HepG2 (cell line): Measurements from ENCODE around the gene RNPS1. TPM values are rescaled to one million over a fixed set of nuclear protein-coding genes. Genes with fewer than 3 reads are reported as not detected.

ENCODE experiments used
- HMGXB4 ChIP-seq, 2 experiments: sonication (generic) in 1 of 2; formaldehyde crosslinking in 1 of 2; IDR thresholded peaks; 2 replicates each; pipeline versions ENCODE4 v1.4.0 to v1.6.1; 2018 to 2020; ENCODE audit warnings: missing genetic modification reagents in 2 of 2, borderline replicate concordance in 1 of 2, low read depth in 1 of 2, mild to moderate bottlenecking in 1 of 2, missing biosample characterization in 1 of 2
- PATZ1 ChIP-seq: sonication (generic); formaldehyde crosslinking; IDR thresholded peaks from 2 replicates; pipeline ENCODE4 v1.4.0; 2020; ENCODE audit warnings: missing genetic modification reagents
- PCBP2 ChIP-seq: fragments of 200-400 bp; formaldehyde crosslinking; optimal IDR thresholded peaks from 2 replicates; pipeline ENCODE3; 2018; ENCODE audit warnings: low read length, low read depth; ENCODE audit not compliant: poor library complexity, severe bottlenecking
- REST ChIP-seq, 2 experiments: IDR thresholded peaks; 2 replicates each; pipeline ENCODE4 v1.6.1; 2011 to 2012; ENCODE audit warnings: low read length in 2 of 2, borderline replicate concordance in 1 of 2, low read depth in 1 of 2, mild to moderate bottlenecking in 1 of 2, moderate library complexity in 1 of 2
- RFXAP ChIP-seq: sonication (generic); formaldehyde crosslinking; IDR thresholded peaks from 2 replicates; pipeline ENCODE4 v1.4.0; 2020; ENCODE audit warnings: missing genetic modification reagents, borderline replicate concordance
- STAG1 ChIP-seq: sonication (generic); formaldehyde crosslinking; IDR thresholded peaks from 2 replicates; pipeline ENCODE4 v1.4.0; 2020; ENCODE audit warnings: missing genetic modification reagents
- TFDP1 ChIP-seq: IDR thresholded peaks from 2 replicates; pipeline ENCODE4 v1.6.1; 2016; ENCODE audit warnings: missing compliant biosample characterization, missing genetic modification reagents, borderline replicate concordance
- YEATS2 ChIP-seq: sonication (generic); formaldehyde crosslinking; IDR thresholded peaks from 2 replicates; pipeline ENCODE4 v1.4.0; 2020; ENCODE audit warnings: missing genetic modification reagents, borderline replicate concordance
- ZBTB7A ChIP-seq: sonication (generic); formaldehyde crosslinking; IDR thresholded peaks from 2 replicates; pipeline ENCODE4 v1.8.0; 2022; ENCODE audit warnings: mild to moderate bottlenecking, missing genetic modification reagents
- ZMYM2 ChIP-seq: sonication (generic); formaldehyde crosslinking; IDR thresholded peaks from 2 replicates; pipeline ENCODE4 v1.8.0; 2022; ENCODE audit warnings: mild to moderate bottlenecking, missing genetic modification reagents
- ZNF224 ChIP-seq: sonication (generic); formaldehyde crosslinking; IDR thresholded peaks from 2 replicates; pipeline ENCODE4 v1.5.0; 2020; ENCODE audit warnings: mild to moderate bottlenecking, missing genetic modification reagents
- ZNF451 ChIP-seq: sonication (generic); formaldehyde crosslinking; IDR thresholded peaks from 2 replicates; pipeline ENCODE4 v1.5.0; 2020; ENCODE audit warnings: mild to moderate bottlenecking, missing genetic modification reagents
- ZNF703 ChIP-seq: sonication (generic); formaldehyde crosslinking; IDR thresholded peaks from 2 replicates; pipeline ENCODE4 v1.5.1; 2020; ENCODE audit warnings: missing genetic modification reagents, mild to moderate bottlenecking, moderate library complexity, borderline replicate concordance
- polyA plus RNA-seq, 8 experiments: library from polyadenylated mRNA; depleted of rRNA in 3 of 8; stranded (reverse) in 7 of 8; unstranded in 1 of 8; fragments of >200 nt; fragmentation: Illumina TruSeq in 4 of 8; extraction: Trizol in 4 of 8; gene quantifications; 2 replicates each; pipeline versions ENCODE4 v1.2.1 to v1.2.3, GENCODE V29; 2011 to 2016; ENCODE audit warnings: low read depth in 4 of 8, missing spikeins in 1 of 8, mixed read lengths in 1 of 8; ENCODE audit not compliant: insufficient read depth in 1 of 8
- total RNA-seq, 5 experiments: library from RNA; depleted of rRNA; stranded (reverse); fragments of >200 nt; fragmentation: Illumina TruSeq; extraction: Trizol; gene quantifications; 2 replicates each; pipeline ENCODE4 v1.2.3, GENCODE V29; 2016; ENCODE audit warnings: low read depth in 1 of 5
- TF ChIP-seq, protein P1 (sequence below): IDR thresholded peaks from 2 replicates; pipeline ENCODE4 v1.6.1; 2016
- TF ChIP-seq, protein P2 (sequence below): sonication (generic); formaldehyde crosslinking; IDR thresholded peaks from 2 replicates; pipeline ENCODE4 v1.5.0; 2020; ENCODE audit warnings: mild to moderate bottlenecking, missing genetic modification reagents, moderate library complexity

RNPS1 gene
- total and polyA plus RNA-seq, 2 of the 13 experiments (the other 11 are each of a cell fraction or from before 2014, with no cell fraction given), result 126 to 133 TPM

DNA sequence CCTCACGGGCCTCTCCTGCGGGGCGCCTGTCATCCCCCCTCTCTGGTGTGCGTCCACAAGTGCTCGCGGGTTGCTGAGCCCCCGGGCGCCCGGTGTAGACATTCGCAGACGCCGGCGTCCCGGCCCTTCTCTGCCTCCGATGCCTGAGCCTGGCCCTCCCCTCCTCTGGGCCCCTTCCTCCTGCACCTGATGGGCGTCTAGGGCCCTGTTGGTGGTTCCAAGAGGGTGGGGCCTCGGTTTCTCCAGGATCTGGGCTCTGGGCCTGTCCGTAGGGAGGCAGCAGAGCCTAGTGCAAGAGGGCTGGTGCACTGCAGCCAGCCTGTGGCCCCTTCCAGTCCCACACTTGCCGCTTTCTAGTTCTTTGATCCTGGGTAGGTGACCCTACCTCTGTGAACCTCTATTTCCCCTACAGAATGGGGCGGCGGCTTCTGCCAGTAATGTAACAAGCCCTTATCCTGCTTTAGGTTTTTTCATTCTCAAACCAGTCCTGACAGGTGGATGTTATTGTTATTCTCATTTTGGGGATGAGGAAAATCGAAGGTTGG lies 43.9 kb downstream of the RNPS1 start (continued):
- TF ChIP-seq REST (IDR thresholded peaks at IDR 0.05; ENCODE audit: borderline replicate concordance in 1 of 2, low read depth in 1 of 2, low read length in 2 of 2) (no peak), PCBP2 (no peak), RFXAP (0 out of 2 replicates have a peak, but pooled peaks have one; percentile 2), YEATS2 (CRISPR knock-in tag) (0 out of 2 replicates have a peak, but pooled peaks have one; percentile 7), HMGXB4 (CRISPR knock-in tag; IDR thresholded peaks at IDR 0.05; ENCODE audit: borderline replicate concordance in 1 of 2, low read depth in 1 of 2) (0 out of 4 replicates have a peak, but pooled peaks of 1 of the 2 experiments have one; percentile 33), STAG1 (CRISPR knock-in tag) (peak; percentile 55), TFDP1 (CRISPR knock-in tag) (peak; percentile 33; the same call in 1 of the 2 replicates), ZMYM2 (CRISPR knock-in tag) (0 out of 2 replicates have a peak, but pooled peaks have one; percentile 14), ZBTB7A (CRISPR knock-in tag) (peak; percentile 36; the same call in 1 of the 2 replicates), ZNF451 (CRISPR knock-in tag) (0 out of 2 replicates have a peak, but pooled peaks have one; percentile 2), ZNF703 (no peak), PATZ1 (peak; percentile 59), ZNF224 (CRISPR knock-in tag) (0 out of 2 replicates have a peak, but pooled peaks have one; percentile 8)
- TF ChIP-seq, protein P1, sequence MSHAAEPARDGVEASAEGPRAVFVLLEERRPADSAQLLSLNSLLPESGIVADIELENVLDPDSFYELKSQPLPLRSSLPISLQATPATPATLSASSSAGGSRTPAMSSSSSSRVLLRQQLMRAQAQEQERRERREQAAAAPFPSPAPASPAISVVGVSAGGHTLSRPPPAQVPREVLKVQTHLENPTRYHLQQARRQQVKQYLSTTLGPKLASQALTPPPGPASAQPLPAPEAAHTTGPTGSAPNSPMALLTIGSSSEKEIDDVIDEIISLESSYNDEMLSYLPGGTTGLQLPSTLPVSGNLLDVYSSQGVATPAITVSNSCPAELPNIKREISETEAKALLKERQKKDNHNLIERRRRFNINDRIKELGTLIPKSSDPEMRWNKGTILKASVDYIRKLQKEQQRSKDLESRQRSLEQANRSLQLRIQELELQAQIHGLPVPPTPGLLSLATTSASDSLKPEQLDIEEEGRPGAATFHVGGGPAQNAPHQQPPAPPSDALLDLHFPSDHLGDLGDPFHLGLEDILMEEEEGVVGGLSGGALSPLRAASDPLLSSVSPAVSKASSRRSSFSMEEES (CRISPR knock-in tag), result 0 out of 2 replicates have a peak, but pooled peaks have one; percentile 17
- TF ChIP-seq, protein P2, sequence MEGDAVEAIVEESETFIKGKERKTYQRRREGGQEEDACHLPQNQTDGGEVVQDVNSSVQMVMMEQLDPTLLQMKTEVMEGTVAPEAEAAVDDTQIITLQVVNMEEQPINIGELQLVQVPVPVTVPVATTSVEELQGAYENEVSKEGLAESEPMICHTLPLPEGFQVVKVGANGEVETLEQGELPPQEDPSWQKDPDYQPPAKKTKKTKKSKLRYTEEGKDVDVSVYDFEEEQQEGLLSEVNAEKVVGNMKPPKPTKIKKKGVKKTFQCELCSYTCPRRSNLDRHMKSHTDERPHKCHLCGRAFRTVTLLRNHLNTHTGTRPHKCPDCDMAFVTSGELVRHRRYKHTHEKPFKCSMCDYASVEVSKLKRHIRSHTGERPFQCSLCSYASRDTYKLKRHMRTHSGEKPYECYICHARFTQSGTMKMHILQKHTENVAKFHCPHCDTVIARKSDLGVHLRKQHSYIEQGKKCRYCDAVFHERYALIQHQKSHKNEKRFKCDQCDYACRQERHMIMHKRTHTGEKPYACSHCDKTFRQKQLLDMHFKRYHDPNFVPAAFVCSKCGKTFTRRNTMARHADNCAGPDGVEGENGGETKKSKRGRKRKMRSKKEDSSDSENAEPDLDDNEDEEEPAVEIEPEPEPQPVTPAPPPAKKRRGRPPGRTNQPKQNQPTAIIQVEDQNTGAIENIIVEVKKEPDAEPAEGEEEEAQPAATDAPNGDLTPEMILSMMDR (CRISPR knock-in tag), result peak; percentile 72
